Muscle of leg (tissue), 11 donors: ENCODE results near the gene ICAM5. TPM values are rescaled to one million over a fixed set of nuclear protein-coding genes. Genes with fewer than 3 reads are reported as not detected.
"Not testable (repeated sequence)": the region's sequence is repeated elsewhere in the genome, so short reads cannot be mapped to it uniquely, and the experiment has no call there.

ENCODE experiments used
- DNase-seq: peaks from one replicate; pipeline ENCODE4 v3.0.0; 2013
- H3K27ac ChIP-seq: one replicate; pipeline ENCODE4 v1.5.1; 2013; ENCODE audit warnings: mild to moderate bottlenecking, low read length, control low read depth
- H3K27me3 ChIP-seq: one replicate; pipeline ENCODE4 v1.6.1; 2013; ENCODE audit warnings: low read length; ENCODE audit not compliant: control insufficient read depth, insufficient read depth
- H3K36me3 ChIP-seq: one replicate; pipeline ENCODE4 v1.6.1; 2013; ENCODE audit warnings: low read length; ENCODE audit not compliant: control insufficient read depth, insufficient read depth
- H3K4me1 ChIP-seq: one replicate; pipeline ENCODE4 v1.6.1; 2013; ENCODE audit warnings: low read length; ENCODE audit not compliant: control insufficient read depth, insufficient read depth
- H3K4me3 ChIP-seq: one replicate; pipeline ENCODE4 v1.5.1; 2013; ENCODE audit warnings: low read length, control low read depth
- H3K9me3 ChIP-seq: replicated peaks from 2 replicates; pipeline ENCODE4 v1.6.1; 2013; ENCODE audit warnings: low read depth, low read length; ENCODE audit not compliant: control insufficient read depth
- WGBS: methylation state at CpG from one replicate; pipeline ENCODE4 v1.1.5; 2013; ENCODE audit warnings: missing lambda C conversion rate; ENCODE audit not compliant: insufficient coverage; 5-methylcytosine and 5-hydroxymethylcytosine counted together
- polyA plus RNA-seq, 8 donors: library from polyadenylated mRNA; unstranded; fragments of 120-200 nt; gene quantifications; one replicate each; pipeline versions ENCODE4 v1.2.1 to v1.2.3, GENCODE V29; 2013; ENCODE audit warnings: inconsistent platforms in 1 of 8, low replicate concordance in 1 of 8; ENCODE audit not compliant: insufficient read length in 8 of 8, insufficient read depth in 1 of 8
- total RNA-seq: library from RNA; stranded (reverse); fragments of 120-200 nt; gene quantifications from one replicate; pipeline ENCODE4 v1.2.4, GENCODE V29; 2013

The ICAM5 gene
- total and polyA plus RNA-seq, 9 donors = 0.04 to 0.61 (median 0.13) TPM; not detected in 3

GRCh38 chr19:10334588-10335351 lies 45.0 kb downstream of the ICAM5 start:
- peaks cover 27% of the 10 kb centered on the region for H3K4me1 ChIP-seq
- 5% methylated on average over 56 of the region's 59 CpGs for WGBS
- H3K9me3 ChIP-seq = no peaks in the 10 kb centered on the region
- H3K4me3 ChIP-seq = peak overlapping the region; percentile 99
- H3K27ac ChIP-seq = peak overlapping the region; percentile 69
- DNase-seq = peak; percentile 93
- H3K36me3 ChIP-seq = peaks cover 8% of the 10 kb centered on the region
- no peaks in the 10 kb centered on the region for H3K27me3 ChIP-seq

GRCh38 chr19:10335352-10335985 lies 45.7 kb downstream of the ICAM5 start:
- DNase-seq = no peak
- Histone ChIP-seq H3K36me3 (peaks cover 1% of the 10 kb centered on the region), H3K4me3 (no peak overlapping the region), H3K27ac (no peak overlapping the region), H3K27me3 (no peaks in the 10 kb centered on the region), H3K4me1 (peaks cover 28% of the 10 kb centered on the region), H3K9me3 (no peaks in the 10 kb centered on the region)
- 58% methylated on average over 15 of the region's 26 CpGs for WGBS

GRCh38 chr19:10336725-10337124 lies 47.0 kb downstream of the ICAM5 start:
- H3K4me3 ChIP-seq, H3K27me3 ChIP-seq, H3K36me3 ChIP-seq, DNase-seq, H3K27ac ChIP-seq, H3K9me3 ChIP-seq: not testable (repeated sequence)
- WGBS = 95% methylated on average over 8 of the region's 9 CpGs
- peaks cover 28% of the 10 kb centered on the region for H3K4me1 ChIP-seq

GRCh38 chr19:10338940-10339339 lies 49.2 kb downstream of the ICAM5 start:
- Histone ChIP-seq H3K27ac (no peak overlapping the region), H3K4me3 (no peak overlapping the region), H3K4me1 (peaks cover 17% of the 10 kb centered on the region), H3K36me3 (no peaks in the 10 kb centered on the region), H3K9me3 (no peaks in the 10 kb centered on the region), H3K27me3 (no peaks in the 10 kb centered on the region)
- no peak for DNase-seq
- WGBS = 90% methylated on average over 4 of the region's 6 CpGs

GRCh38 chr19:10339380-10339960 lies 49.7 kb downstream of the ICAM5 start, which contains the start of gene ICAM3:
Gene ICAM3 (minus strand): TSS chr19:10339624. CDS start chr19:10339614, 10 bp downstream.
- Histone ChIP-seq H3K36me3 (no peaks in the 10 kb centered on the region), H3K9me3 (no peaks in the 10 kb centered on the region), H3K27ac (no peak within 1 kb of the TSS), H3K4me3 (no peak within 1 kb of the TSS), H3K27me3 (no peaks in the 10 kb centered on the region), H3K4me1 (peaks cover 12% of the 10 kb centered on the region)
- 53% methylated on average over 14 of the region's 14 CpGs for WGBS
- DNase-seq = no peak

- no peak for DNase-seq
- H3K4me3 ChIP-seq = no peak overlapping the region
- H3K36me3 ChIP-seq = no peaks in the 10 kb centered on the region
- no CpG with 5 or more reads among the region's 5 CpGs for WGBS
- H3K4me1 ChIP-seq = peaks cover 8% of the 10 kb centered on the region
- no peak overlapping the region for H3K27ac ChIP-seq
- no peaks in the 10 kb centered on the region for H3K27me3 ChIP-seq
- H3K9me3 ChIP-seq = no peaks in the 10 kb centered on the region
Observed at GRCh38 chr19:10339977-10340376, 50.2 kb downstream of the ICAM5 start.

GRCh38 chr19:10343495-10343894 lies 53.7 kb downstream of the ICAM5 start:
- H3K36me3 ChIP-seq = no peaks in the 10 kb centered on the region
- no CpG with 5 or more reads among the region's 2 CpGs for WGBS
- peaks cover 3% of the 10 kb centered on the region for H3K4me1 ChIP-seq
- no peaks in the 10 kb centered on the region for H3K9me3 ChIP-seq
- no peak overlapping the region for H3K4me3 ChIP-seq
- no peaks in the 10 kb centered on the region for H3K27me3 ChIP-seq
- H3K27ac ChIP-seq = no peak overlapping the region
- DNase-seq = no peak

GRCh38 chr19:10344780-10345179 lies 55.0 kb downstream of the ICAM5 start:
- H3K27me3 ChIP-seq = no peaks in the 10 kb centered on the region
- no peaks in the 10 kb centered on the region for H3K9me3 ChIP-seq
- 100% methylated on average over 2 of the region's 10 CpGs for WGBS
- H3K4me3 ChIP-seq = no peak overlapping the region
- H3K4me1 ChIP-seq = peaks cover under 1% of the 10 kb centered on the region
- H3K27ac ChIP-seq = no peak overlapping the region
- peaks cover 3% of the 10 kb centered on the region for H3K36me3 ChIP-seq
- no peak for DNase-seq
